ENCODE measurements around the gene C20orf144. TPM values are rescaled to one million over a fixed set of nuclear protein-coding genes. Genes with fewer than 3 reads are reported as not detected.

The C20orf144 gene
- polyA plus RNA-seq, 2 of the 4 experiments (the other 2 are of a cell fraction) = 0.10 to 0.12 TPM

- POLR2A ChIA-PET = no interaction called here
- no peak for DNase-seq (ENCODE audit: low read depth in 1 of 2, low spot score in 1 of 2)
- no peak overlapping the region for H3K4me3 ChIP-seq
- no peak overlapping the region for H3K4me2 ChIP-seq
- no peak for ATAC-seq
- 86% methylated on average over 11 of the region's 11 CpGs for WGBS (ENCODE audit: missing lambda C conversion rate)
- no peaks in the 10 kb centered on the region for H3K9me3 ChIP-seq
- H3K27ac ChIP-seq = no peak overlapping the region
- H3K4me1 ChIP-seq = peaks cover 4% of the 10 kb centered on the region; the same call in 1 of the 3 replicates
- TF ChIP-seq HOXB5 (CRISPR knock-in tag; IDR thresholded peaks at IDR 0.05) (no peak), HEYL (CRISPR knock-in tag; IDR thresholded peaks at IDR 0.05) (no peak), SREBF2 (IDR thresholded peaks at IDR 0.05) (no peak), RAD21 (conservative IDR thresholded peaks at IDR 0.05 in 1 of 2, IDR thresholded peaks at IDR 0.05 in 1 of 2) (no peak), FOSL2 (IDR thresholded peaks at IDR 0.05) (no peak), FOSL2 (CRISPR knock-in tag; IDR thresholded peaks at IDR 0.05) (no peak), RFX5 (IDR thresholded peaks at IDR 0.05) (no peak), ESRRA (IDR thresholded peaks at IDR 0.05; ENCODE audit: borderline replicate concordance, low read length) (no peak), FOSB (CRISPR knock-in tag; IDR thresholded peaks at IDR 0.05) (no peak), EHMT2 (IDR thresholded peaks at IDR 0.05; ENCODE audit: low read depth) (no peak), FOXS1 (CRISPR knock-in tag; IDR thresholded peaks at IDR 0.05) (no peak), MAFK (IDR thresholded peaks at IDR 0.05; ENCODE audit: partially characterized antibody) (no peak), BHLHE40 (IDR thresholded peaks at IDR 0.05; ENCODE audit: low read depth, low read length) (no peak), MAZ (IDR thresholded peaks at IDR 0.05; ENCODE audit: borderline replicate concordance, low read depth, low read length) (no peak), KDM5A (IDR thresholded peaks at IDR 0.05) (no peak), ATOH8 (CRISPR knock-in tag; IDR thresholded peaks at IDR 0.05; ENCODE audit: low read depth) (no peak), ZFP36 (IDR thresholded peaks at IDR 0.05; ENCODE audit: borderline replicate concordance, partially characterized antibody) (no peak), CBX8 (IDR thresholded peaks at IDR 0.05) (no peak)
- TF ChIP-seq, protein P1, sequence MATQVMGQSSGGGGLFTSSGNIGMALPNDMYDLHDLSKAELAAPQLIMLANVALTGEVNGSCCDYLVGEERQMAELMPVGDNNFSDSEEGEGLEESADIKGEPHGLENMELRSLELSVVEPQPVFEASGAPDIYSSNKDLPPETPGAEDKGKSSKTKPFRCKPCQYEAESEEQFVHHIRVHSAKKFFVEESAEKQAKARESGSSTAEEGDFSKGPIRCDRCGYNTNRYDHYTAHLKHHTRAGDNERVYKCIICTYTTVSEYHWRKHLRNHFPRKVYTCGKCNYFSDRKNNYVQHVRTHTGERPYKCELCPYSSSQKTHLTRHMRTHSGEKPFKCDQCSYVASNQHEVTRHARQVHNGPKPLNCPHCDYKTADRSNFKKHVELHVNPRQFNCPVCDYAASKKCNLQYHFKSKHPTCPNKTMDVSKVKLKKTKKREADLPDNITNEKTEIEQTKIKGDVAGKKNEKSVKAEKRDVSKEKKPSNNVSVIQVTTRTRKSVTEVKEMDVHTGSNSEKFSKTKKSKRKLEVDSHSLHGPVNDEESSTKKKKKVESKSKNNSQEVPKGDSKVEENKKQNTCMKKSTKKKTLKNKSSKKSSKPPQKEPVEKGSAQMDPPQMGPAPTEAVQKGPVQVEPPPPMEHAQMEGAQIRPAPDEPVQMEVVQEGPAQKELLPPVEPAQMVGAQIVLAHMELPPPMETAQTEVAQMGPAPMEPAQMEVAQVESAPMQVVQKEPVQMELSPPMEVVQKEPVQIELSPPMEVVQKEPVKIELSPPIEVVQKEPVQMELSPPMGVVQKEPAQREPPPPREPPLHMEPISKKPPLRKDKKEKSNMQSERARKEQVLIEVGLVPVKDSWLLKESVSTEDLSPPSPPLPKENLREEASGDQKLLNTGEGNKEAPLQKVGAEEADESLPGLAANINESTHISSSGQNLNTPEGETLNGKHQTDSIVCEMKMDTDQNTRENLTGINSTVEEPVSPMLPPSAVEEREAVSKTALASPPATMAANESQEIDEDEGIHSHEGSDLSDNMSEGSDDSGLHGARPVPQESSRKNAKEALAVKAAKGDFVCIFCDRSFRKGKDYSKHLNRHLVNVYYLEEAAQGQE (IDR thresholded peaks at IDR 0.05) = no peak
- TF ChIP-seq, protein P2, sequence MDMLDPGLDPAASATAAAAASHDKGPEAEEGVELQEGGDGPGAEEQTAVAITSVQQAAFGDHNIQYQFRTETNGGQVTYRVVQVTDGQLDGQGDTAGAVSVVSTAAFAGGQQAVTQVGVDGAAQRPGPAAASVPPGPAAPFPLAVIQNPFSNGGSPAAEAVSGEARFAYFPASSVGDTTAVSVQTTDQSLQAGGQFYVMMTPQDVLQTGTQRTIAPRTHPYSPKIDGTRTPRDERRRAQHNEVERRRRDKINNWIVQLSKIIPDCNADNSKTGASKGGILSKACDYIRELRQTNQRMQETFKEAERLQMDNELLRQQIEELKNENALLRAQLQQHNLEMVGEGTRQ (IDR thresholded peaks at IDR 0.05) = no peak
- TF ChIP-seq, protein P3, sequence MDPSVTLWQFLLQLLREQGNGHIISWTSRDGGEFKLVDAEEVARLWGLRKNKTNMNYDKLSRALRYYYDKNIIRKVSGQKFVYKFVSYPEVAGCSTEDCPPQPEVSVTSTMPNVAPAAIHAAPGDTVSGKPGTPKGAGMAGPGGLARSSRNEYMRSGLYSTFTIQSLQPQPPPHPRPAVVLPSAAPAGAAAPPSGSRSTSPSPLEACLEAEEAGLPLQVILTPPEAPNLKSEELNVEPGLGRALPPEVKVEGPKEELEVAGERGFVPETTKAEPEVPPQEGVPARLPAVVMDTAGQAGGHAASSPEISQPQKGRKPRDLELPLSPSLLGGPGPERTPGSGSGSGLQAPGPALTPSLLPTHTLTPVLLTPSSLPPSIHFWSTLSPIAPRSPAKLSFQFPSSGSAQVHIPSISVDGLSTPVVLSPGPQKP (IDR thresholded peaks at IDR 0.05; ENCODE audit: low read depth, low read length) = no peak
- CTCF ChIA-PET = interaction anchor here (0.9 to 4.8 kb wide), 4 partner anchors 8 to 807 kb away, joined by 7 to 21 read pairs (median 12); no protein-coding TSS in a partner anchor
- FAIRE-seq = no peak
These were observed 11.9 kb upstream of the C20orf144 start for GRCh38 chr20:33650111-33650752.

All from A549 (cell line).